Esophagus muscularis mucosa (tissue), 4 donors: ENCODE data around the gene BBX. TPM values are rescaled to one million over a fixed set of nuclear protein-coding genes. Genes with fewer than 3 reads are reported as not detected.

Source experiments
- DNase-seq: peaks from one replicate; pipeline ENCODE4 v3.0.0-alpha.2; 2017; ENCODE audit errors: extremely low spot score
- H3K27ac ChIP-seq, 4 donors: fragments of 200-600 bp; sonication (generic); replicated peaks in 1 of 4; 1 replicate in 3 of 4; 2 replicates in 1 of 4; pipeline ENCODE4 v1.5.1; 2016 to 2019; ENCODE audit warnings: mild to moderate bottlenecking in 1 of 4
- H3K27me3 ChIP-seq, 4 donors: fragments of 200-600 bp; sonication (generic); one replicate each; pipeline versions ENCODE4 v1.5.1 to v1.6.0; 2016 to 2019
- H3K36me3 ChIP-seq, 4 donors: fragments of 200-600 bp; sonication (generic); one replicate each; pipeline ENCODE4 v1.5.1; 2016 to 2019
- H3K4me1 ChIP-seq, 4 donors: fragments of 200-600 bp; sonication (generic); one replicate each; pipeline ENCODE4 v1.5.1; 2016 to 2019
- H3K4me3 ChIP-seq, 4 donors: fragments of 200-600 bp; sonication (generic); 1 replicate in 2 of 4; 2 replicates in 2 of 4; pipeline ENCODE4 v1.5.1; 2016 to 2019; ENCODE audit warnings: mild to moderate bottlenecking in 4 of 4, moderate library complexity in 1 of 4
- H3K9me3 ChIP-seq, 4 donors: fragments of 200-600 bp; sonication (generic); 1 replicate in 3 of 4; 2 replicates in 1 of 4; pipeline ENCODE4 v1.5.1; 2016 to 2019
- EP300 ChIP-seq: sonication (generic); formaldehyde crosslinking; IDR thresholded peaks from one replicate; pipeline ENCODE4 v1.6.1; 2017; ENCODE audit warnings: antibody characterized with exemption
- POLR2A ChIP-seq: fragments of 450-650 bp; IDR thresholded peaks from one replicate; pipeline ENCODE4 v1.6.1; 2017; ENCODE audit warnings: antibody characterized with exemption, moderate library complexity, mild to moderate bottlenecking, low read depth
- POLR2AphosphoS5 ChIP-seq, 2 donors: sonication (generic); formaldehyde crosslinking; IDR thresholded peaks; one replicate each; pipeline ENCODE4 v1.6.1; 2017; ENCODE audit warnings: antibody characterized with exemption in 2 of 2
- WGBS: methylation state at CpG from one replicate; pipeline ENCODE4 v1.1.5; 2018; 5-methylcytosine and 5-hydroxymethylcytosine counted together
- intact Hi-C: fragments of 100-400 bp; cut with DNase I; formaldehyde crosslinking; loops from one replicate; pipeline ENCODE4 v1.15.1; 2023
- total RNA-seq, 4 donors: library from RNA; depleted of rRNA; stranded (reverse); fragments of >200 nt; gene quantifications; one replicate each; pipeline versions ENCODE4 v1.1.0 to v1.2.1, GENCODE V29; 2016
- TF ChIP-seq, protein P1 (sequence below), 3 experiments: fragments of 200-600 bp in 2 of 3; fragments of 450-650 bp in 1 of 3; sonication (generic) in 2 of 3; IDR thresholded peaks; one replicate each; pipeline ENCODE4 v1.5.1; 2017 to 2019; ENCODE audit warnings: antibody characterized with exemption in 3 of 3, mild to moderate bottlenecking in 2 of 3, moderate library complexity in 1 of 3

BBX gene
- total RNA-seq, 4 donors from 2014 or later: 49.2 to 78.9 (median 77.9) TPM

DNA sequence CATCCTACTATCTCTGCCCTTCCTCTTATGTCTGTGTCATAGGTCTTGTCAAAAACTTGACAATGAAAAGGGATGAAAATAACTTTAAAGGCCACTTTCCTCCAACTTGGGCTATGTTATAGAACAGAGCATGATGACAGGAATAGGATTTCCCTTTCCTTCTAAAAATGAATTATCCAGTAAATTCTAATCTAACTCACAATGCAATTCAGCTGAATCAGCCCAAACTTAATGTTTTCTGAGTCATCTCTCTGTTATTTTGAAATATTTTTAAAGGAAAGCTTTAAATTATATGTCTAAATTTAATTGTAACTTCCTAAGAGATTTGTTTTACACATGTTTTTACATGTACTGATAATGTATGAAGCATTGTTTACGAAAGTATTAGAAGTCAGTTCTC is 258.5 kb downstream of the BBX start:
- Histone ChIP-seq H3K27ac (no peak overlapping the region), H3K27me3 (no peaks in the 10 kb centered on the region), H3K9me3 (no peaks in the 10 kb centered on the region), H3K4me3 (no peak overlapping the region), H3K4me1 (no peaks in the 10 kb centered on the region), H3K36me3 (peaks cover 5 to 49% (median 25%) of the 10 kb centered on the region in 4 donors)
- no peak for DNase-seq
- TF ChIP-seq, protein P1, sequence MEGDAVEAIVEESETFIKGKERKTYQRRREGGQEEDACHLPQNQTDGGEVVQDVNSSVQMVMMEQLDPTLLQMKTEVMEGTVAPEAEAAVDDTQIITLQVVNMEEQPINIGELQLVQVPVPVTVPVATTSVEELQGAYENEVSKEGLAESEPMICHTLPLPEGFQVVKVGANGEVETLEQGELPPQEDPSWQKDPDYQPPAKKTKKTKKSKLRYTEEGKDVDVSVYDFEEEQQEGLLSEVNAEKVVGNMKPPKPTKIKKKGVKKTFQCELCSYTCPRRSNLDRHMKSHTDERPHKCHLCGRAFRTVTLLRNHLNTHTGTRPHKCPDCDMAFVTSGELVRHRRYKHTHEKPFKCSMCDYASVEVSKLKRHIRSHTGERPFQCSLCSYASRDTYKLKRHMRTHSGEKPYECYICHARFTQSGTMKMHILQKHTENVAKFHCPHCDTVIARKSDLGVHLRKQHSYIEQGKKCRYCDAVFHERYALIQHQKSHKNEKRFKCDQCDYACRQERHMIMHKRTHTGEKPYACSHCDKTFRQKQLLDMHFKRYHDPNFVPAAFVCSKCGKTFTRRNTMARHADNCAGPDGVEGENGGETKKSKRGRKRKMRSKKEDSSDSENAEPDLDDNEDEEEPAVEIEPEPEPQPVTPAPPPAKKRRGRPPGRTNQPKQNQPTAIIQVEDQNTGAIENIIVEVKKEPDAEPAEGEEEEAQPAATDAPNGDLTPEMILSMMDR (IDR thresholded peaks at IDR 0.05): no peak
- TF ChIP-seq POLR2AphosphoS5 (IDR thresholded peaks at IDR 0.05) (no peak), POLR2A (no peak), EP300 (no peak)
- intact Hi-C loops: no loop called here
- 96% methylated on average over 1 of the region's 1 CpG for WGBS

GRCh38 chr3:107782054-107782453 is 259.3 kb downstream of the BBX start:
- no peaks in the 10 kb centered on the region for H3K4me1 ChIP-seq
- TF ChIP-seq POLR2A (no peak), EP300 (no peak), POLR2AphosphoS5 (IDR thresholded peaks at IDR 0.05) (no peak)
- TF ChIP-seq, protein P1 (IDR thresholded peaks at IDR 0.05): no peak
- DNase-seq: no peak
- H3K9me3 ChIP-seq: no peaks in the 10 kb centered on the region
- no peak overlapping the region for H3K27ac ChIP-seq
- WGBS: 93% methylated on average over 2 of the region's 2 CpGs
- intact Hi-C loops: no loop called here
- H3K36me3 ChIP-seq: peaks cover 5 to 45% (median 22%) of the 10 kb centered on the region in 4 donors
- H3K4me3 ChIP-seq: no peak overlapping the region
- H3K27me3 ChIP-seq: no peaks in the 10 kb centered on the region

- no peak for DNase-seq
- Histone ChIP-seq H3K36me3 (peaks cover 7 to 49% (median 25%) of the 10 kb centered on the region in 4 donors), H3K27ac (no peak overlapping the region), H3K4me3 (no peak overlapping the region), H3K4me1 (peaks cover 0 to 4% (median 2%) of the 10 kb centered on the region in 4 donors), H3K9me3 (no peaks in the 10 kb centered on the region), H3K27me3 (no peaks in the 10 kb centered on the region)
- WGBS: 95% methylated on average over 6 of the region's 6 CpGs
- TF ChIP-seq, protein P1 (IDR thresholded peaks at IDR 0.05): no peak
- no peak for TF ChIP-seq POLR2A
- TF ChIP-seq POLR2AphosphoS5 (IDR thresholded peaks at IDR 0.05): no peak
- no peak for TF ChIP-seq EP300
- intact Hi-C loops: no loop called here
Observed at GRCh38 chr3:107790612-107791011, 267.9 kb downstream of the BBX start.

- H3K36me3 ChIP-seq: peaks cover 7 to 49% (median 25%) of the 10 kb centered on the region in 4 donors
- H3K27me3 ChIP-seq: no peaks in the 10 kb centered on the region
- no peak overlapping the region for H3K4me3 ChIP-seq
- DNase-seq: no peak
- intact Hi-C loops: no loop called here
- H3K27ac ChIP-seq: no peak overlapping the region
- TF ChIP-seq POLR2AphosphoS5 (IDR thresholded peaks at IDR 0.05) (no peak), POLR2A (no peak), EP300 (no peak)
- TF ChIP-seq, protein P1 (IDR thresholded peaks at IDR 0.05): no peak
- H3K4me1 ChIP-seq: peaks cover 0 to 8% (median 4%) of the 10 kb centered on the region in 4 donors
- H3K9me3 ChIP-seq: no peaks in the 10 kb centered on the region
- WGBS: 61% methylated on average over 1 of the region's 1 CpG
Observed at GRCh38 chr3:107791027-107791426, 268.3 kb downstream of the BBX start.

DNA sequence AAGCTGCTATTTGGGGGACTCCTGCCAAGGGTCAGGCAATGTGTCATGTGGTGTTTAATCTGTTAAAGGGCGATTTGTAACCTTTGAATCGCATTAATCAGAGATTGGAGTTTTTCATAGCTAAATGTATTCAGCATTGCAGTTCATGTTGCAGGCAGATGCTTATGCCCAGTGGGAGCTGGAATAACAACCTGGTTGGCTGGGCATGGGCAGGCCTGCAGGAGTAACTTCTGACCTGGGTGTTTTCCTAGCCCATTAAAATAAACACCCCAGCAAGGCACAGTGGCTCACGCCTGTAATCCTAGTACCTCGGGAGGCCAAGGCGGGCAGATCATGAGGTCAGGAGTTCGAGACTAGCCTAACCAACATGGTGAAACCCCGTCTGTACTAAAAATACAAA is 268.7 kb downstream of the BBX start:
- Histone ChIP-seq H3K27me3 (no peaks in the 10 kb centered on the region), H3K4me1 (peaks cover 0 to 12% (median 4%) of the 10 kb centered on the region in 4 donors), H3K4me3 (no peak overlapping the region), H3K36me3 (peaks cover 7 to 49% (median 25%) of the 10 kb centered on the region in 4 donors), H3K27ac (no peak overlapping the region), H3K9me3 (no peaks in the 10 kb centered on the region)
- TF ChIP-seq EP300: no peak
- TF ChIP-seq POLR2A: no peak
- no peak for TF ChIP-seq POLR2AphosphoS5 (IDR thresholded peaks at IDR 0.05)
- TF ChIP-seq, protein P1 (IDR thresholded peaks at IDR 0.05): no peak
- intact Hi-C loops: no loop called here
- DNase-seq: no peak
- WGBS: 91% methylated on average over 7 of the region's 7 CpGs
